GM13977 (cell line): ENCODE data around the gene RANBP17.

Source experiments
- DNase-seq: peaks from one replicate; pipeline ENCODE4 v3.0.0; 2012; ENCODE audit warnings: low spot score
- CTCF ChIP-seq: IDR thresholded peaks from 2 replicates; pipeline ENCODE4 v1.5.1; 2012; ENCODE audit warnings: mild to moderate bottlenecking, control low read depth; ENCODE audit not compliant: insufficient read depth; ENCODE audit errors: extremely low read depth, missing control alignments
- in situ Hi-C: fragments of 300-500 bp; cut with MboI; formaldehyde crosslinking; loops from one replicate; pipeline ENCODE4 v1.12.0; 2022; ENCODE audit warnings: low sequenced_read_pairs, low pct_unique_long_range_greater_than_20kb, mixed read lengths, inconsistent platforms; ENCODE audit not compliant: unreplicated experiment

RANBP17 gene

GRCh38 chr5:171127314-171127713 lies 265.5 kb downstream of the RANBP17 start:
- DNase-seq, result no peak
- in situ Hi-C loops, result no loop called here
- TF ChIP-seq CTCF, result no peak

DNA sequence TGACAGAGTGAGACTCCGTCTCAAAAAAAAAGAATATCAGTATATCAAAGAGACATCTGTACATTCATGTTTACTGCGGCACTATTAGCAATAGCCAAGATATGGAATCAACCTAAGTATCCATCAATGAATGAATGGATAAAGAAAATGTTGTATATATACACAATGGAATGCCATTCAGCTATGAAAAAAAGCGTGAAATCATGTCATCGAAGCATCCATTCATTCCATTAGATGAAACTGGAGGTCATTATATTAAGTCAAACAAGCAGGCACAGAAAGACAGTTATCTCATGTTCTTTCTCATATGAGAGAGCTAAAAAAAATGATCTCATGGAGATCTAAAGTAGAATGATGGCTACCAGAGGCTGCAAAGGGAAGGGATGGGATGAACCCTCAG lies 266.3 kb downstream of the RANBP17 start:
- no peak for TF ChIP-seq CTCF
- in situ Hi-C loops, result no loop called here
- no peak for DNase-seq

DNA sequence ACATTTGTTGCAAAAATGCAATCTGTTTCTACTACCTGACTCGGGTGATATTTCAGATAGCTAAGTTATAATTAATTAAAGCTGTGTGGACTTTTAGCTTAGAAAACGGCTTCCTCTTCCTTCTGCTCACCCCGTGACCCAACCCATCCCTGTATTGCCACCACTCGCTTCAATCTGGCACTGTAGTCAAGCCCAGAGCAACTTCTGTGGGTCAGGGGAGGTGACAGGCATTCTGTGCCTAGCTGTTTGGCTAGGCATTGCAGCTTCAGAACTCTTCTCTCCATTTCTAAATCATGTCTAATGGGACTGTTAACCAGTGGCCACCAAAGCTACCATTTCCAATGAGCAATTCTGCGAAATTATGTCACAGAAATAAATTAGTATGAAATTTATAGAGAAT lies 267.5 kb downstream of the RANBP17 start:
- in situ Hi-C loops, result no loop called here
- no peak for DNase-seq
- no peak for TF ChIP-seq CTCF

- no peak for TF ChIP-seq CTCF
- in situ Hi-C loops, result no loop called here
These were observed 269.7 kb downstream of the RANBP17 start for GRCh38 chr5:171131497-171131896.

DNA sequence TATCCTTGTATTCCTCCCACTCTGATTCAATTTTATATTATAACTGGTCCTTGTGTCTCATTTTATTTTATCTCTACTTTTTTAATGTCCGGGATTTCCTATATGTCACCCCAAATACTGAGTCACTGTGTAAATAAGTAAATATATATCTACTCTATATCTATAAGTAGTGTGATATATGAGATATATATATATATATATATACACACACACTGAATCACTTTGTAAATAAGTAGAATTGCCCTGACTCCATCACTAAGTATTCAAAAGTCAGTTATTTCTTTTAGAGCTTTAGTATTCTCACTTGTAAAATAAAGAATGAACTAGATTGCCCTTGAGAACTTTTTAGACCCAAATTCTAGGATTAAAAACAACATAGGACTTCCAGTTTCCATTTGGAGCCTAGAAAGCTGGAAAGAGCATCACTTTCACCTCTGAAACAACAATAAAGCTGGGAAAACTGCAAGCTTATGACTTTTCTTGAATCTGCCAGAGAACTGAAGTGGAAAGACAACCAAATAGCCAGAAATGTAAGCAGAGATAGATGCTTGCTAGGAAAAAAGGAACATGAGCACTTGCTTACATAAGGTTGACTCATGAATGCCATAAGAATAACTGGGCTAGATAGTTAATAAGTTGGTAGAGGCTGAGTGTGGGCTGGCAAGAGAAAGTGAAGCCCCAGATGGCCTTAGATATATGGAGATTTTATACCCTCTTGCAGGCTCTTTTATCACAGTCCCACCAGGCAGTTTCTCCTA lies 276.1 kb downstream of the RANBP17 start:
- no peak for TF ChIP-seq CTCF
- DNase-seq, result no peak
- in situ Hi-C loops, result no loop called here

More at GRCh38 chr5:171131497-171131896, 269.7 kb downstream of the RANBP17 start:
- DNase-seq, result no peak

GRCh38 chr5:171139227-171139626 lies 277.4 kb downstream of the RANBP17 start:
- in situ Hi-C loops, result no loop called here
- no peak for DNase-seq
- TF ChIP-seq CTCF, result no peak
